Astrocyte of the cerebellum (primary cell): Measurements from ENCODE around the gene FIGNL1.

Source experiments
- DNase-seq: peaks from one replicate; pipeline ENCODE4 v3.0.0-alpha.2; 2011; ENCODE audit warnings: low read depth
- H3K4me3 ChIP-seq: 2 replicates; pipeline ENCODE4 v1.5.1; 2011; ENCODE audit warnings: mild to moderate bottlenecking, low read depth, low read length, moderate library complexity
- CTCF ChIP-seq: IDR thresholded peaks from 2 replicates; pipeline ENCODE4 v1.5.1; 2012; ENCODE audit warnings: low read length, low read depth, moderate library complexity, mild to moderate bottlenecking; ENCODE audit errors: missing control alignments
- in situ Hi-C: cut with HindIII; loops from 2 replicates; pipeline ENCODE4 v1.10.0; 2017; ENCODE audit warnings: low sequenced_read_pairs

Gene FIGNL1

GRCh38 chr7:50397320-50397970 lies 52.7 kb downstream of the FIGNL1 start:
- H3K4me3 ChIP-seq = no peak overlapping the region
- in situ Hi-C loops = no loop called here
- TF ChIP-seq CTCF = no peak
- no peak for DNase-seq

GRCh38 chr7:50396856-50397255 lies 53.3 kb downstream of the FIGNL1 start:
- H3K4me3 ChIP-seq = no peak overlapping the region
- DNase-seq = no peak
- in situ Hi-C loops = no loop called here
- TF ChIP-seq CTCF = no peak

GRCh38 chr7:50394315-50394714 lies 55.8 kb downstream of the FIGNL1 start:
- in situ Hi-C loops = no loop called here
- no peak for TF ChIP-seq CTCF
- no peak for DNase-seq
- no peak overlapping the region for H3K4me3 ChIP-seq
